GM19043 (cell line): ENCODE measurements around the gene SOX13.

ENCODE experiments used
- ATAC-seq: cut with Tn5 transposase; IDR thresholded peaks from one replicate; pipeline ENCODE4 v1.9.1; 2021; ENCODE audit warnings: low read depth; ENCODE audit not compliant: unreplicated experiment

Gene SOX13

DNA sequence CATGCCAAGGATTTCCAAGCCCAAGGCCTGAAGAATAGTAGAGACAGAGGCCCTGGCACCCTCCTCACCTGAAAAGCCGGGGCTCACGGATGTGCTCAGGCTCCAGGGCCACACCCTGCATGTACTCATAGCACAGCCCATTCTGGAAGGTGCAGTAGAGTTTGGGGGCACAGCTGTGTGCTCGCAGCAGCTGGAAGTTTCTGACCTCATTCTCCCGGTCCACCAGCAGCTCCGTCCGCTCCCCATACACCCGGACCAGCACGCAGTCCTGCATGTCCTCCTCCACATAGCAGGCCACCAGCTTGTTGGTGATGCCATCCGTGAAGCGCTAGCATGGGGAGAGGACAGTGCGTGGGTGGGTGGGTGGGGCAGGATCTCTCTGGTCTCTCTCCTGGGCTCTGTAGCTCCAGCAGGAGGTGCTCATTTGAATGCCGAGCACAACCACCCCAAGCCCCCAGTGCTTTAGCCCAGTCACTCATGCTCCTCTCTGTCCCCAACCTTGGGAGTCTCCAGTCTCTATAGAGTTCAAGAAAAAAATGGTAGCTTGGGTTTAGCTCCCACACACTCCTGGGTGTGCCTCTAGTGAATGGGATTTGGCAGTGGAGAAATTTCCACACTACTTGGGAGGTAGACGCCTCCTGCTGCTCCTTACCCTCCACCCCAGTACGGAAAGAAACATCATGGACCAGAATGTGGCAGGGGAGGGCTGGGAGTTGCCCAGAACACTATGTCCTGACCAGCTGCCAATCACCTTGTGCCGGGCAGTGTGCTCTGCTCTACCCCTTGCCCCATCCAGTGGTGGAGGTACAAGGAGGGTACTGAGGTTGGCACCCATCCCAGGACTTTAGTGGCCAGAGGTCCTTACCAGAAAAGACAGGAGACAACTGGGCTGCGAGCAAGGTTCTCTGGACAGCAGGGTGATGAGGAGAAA, 77.0 kb downstream of the SOX13 start:
- no peak for ATAC-seq

DNA sequence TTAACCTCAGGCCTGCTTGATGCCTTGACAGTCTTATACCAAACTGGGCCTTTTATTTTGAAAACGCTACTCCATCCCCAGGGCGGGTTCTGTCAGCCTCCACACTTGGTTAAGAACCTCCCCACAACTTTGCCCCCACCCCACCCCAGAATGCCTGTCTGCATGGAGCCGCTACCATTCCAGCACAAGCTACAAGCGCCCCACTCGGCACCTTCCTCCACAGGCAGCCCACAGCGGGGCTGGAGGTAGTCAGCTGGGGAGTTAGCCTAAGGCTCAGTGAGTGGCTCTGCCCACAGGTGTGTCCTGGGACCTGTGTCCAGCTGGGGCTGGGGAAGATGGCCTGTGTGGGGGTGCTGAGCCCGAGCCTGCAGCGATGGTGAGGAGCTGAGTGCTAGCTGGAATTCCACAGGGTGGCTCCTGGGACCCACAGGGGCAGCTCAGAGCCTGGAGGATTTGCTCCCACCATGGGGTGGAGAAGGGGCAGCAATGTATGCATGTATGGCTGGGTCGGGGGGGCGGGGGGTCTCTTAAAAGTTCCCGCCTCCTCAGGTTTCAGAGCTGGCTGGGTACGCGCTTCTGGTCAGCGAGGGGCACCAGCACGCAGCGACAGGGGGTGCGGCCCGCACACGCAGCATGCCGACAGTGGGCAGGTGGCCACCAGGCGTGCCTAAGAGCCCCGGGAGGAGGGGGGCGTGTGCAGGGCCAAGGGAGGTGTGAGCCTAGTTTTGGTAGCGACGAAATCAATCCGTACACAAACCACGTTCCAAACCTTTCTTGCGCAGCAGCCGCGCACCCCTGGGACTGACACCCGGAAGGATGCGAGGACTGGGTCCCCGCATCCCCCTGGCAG, 78.0 kb downstream of the SOX13 start:
- no peak for ATAC-seq

DNA sequence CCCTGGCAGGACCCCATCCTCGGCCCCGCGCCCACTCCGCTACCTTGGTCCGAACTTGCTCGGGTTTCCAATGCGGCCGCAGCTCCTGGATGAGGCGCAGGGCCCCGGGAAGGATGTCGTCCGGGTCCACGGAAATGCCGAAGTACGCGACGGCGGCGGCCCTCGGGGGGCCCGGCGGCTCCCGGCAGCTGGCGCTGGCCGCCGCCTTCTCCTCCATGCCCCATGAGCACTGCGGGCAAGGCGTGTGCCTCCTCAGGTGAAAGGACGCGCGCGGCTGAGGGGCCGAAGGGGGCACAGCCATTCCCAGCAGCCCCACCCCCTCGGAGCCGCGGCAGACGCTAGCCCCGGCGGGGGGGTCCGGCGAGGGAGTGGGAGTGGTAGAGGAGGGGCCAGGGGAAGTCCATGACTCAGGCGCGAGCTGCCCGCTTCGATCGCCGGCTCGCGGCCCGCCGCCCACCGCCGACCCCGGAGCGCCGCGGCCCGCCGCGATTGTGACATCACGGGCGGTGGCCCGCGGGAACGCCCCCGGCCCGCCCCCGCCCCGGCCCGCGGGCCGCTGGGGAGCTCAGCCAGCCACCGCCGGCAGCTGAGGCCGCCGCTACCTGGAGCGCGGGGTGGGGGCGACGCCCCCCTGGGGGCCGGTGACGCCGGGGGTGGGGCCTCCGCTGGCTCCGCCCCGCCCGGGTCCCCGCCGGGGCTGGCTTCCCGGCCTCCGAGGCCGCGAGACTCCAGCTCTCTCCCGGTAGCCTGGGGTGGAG, 78.8 kb downstream of the SOX13 start, which contains the start of gene ETNK2:
ETNK2 (minus strand) TSS at position 493 of the 758 bp plus-strand sequence; CDS start at position 301, 192 bp downstream.
- ATAC-seq: no peak

DNA sequence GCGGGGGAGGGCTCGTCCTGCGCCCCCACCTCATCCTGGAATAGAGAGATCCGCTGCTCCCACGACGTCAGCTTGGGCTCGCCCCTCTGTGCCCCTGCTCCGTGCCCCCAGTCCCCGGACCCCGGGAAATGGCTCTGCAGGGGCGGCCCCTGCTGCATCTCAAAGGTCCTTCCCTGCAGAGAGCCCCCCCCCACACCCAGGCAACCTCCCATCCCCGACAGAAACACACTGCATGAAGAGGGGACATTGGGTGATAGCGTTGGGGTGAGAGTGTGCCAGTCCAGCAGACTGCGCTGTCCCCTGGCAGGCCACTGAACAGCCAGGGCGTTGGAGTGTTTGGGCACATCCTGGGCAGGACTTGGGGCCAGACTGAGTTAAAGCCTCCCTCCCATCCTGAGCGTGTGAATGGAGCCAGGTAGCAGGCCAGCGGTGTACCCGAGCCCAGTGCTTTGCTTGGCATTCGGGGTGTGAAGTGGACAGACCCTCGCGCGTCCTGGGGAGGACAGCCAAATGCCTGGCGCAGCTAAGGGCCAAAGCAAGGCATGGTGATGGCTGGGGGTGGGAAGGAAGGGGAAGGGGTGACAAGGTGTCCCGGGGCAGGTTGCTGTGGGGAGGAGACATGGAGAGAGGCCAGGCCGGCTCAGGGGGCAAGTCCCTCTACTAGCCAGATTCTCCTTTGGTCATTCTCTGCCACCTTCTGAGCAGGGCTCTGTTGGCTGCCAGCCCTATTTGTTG, 79.6 kb downstream of the SOX13 start:
- ATAC-seq: no peak

DNA sequence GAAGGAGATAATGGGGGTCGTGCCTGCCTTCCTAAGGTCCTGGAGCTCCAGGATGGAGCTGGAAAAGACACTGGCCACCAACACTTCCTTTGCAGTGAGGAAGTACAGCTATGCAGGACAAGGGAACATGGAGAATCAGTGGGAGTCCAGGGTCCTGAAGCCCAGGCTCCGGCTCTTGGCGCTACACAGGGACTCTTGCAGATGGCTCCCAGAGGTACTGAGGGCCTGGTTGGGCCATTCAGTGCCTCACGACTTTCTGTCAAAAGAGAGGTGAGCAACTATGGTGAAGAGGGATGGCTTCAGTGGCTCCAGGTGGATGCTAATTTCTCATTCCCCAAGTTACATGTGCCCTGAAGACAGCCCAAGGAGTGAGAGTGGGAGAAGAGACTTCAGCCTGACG, 80.8 kb downstream of the SOX13 start:
- ATAC-seq: no peak

DNA sequence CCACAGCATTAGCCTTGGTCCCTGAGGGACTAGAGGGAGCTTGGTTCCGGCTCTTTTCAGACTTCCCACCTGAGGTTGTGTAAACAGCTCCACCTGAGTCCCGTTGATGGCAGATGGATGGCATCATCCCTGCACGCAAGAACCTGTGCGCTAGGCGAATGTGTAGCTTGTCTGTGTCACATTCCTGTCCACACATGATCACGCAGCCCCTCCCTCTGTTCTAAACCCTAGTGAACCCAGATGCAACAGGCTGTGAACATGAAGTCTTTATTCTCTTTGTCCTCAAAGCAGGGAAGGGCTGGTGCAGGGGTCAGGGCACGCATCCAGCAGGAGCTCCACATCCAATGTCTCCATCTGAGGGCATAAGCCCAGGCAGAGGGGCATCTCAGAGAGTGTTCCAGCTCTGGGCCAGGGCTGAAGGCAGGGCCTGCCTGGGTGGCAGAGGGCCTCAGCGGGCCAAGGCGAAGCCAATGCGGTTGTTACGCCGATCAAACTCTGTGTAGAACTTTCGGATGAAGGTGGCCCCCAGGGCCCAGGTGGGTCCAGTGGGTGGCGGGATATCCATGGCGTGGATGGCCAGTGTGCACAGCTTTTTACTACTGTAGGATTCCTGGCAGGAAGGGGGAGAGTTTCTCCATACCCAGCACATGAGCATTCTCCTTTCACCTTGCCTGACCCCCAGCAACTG, 81.8 kb downstream of the SOX13 start:
- no peak for ATAC-seq

DNA sequence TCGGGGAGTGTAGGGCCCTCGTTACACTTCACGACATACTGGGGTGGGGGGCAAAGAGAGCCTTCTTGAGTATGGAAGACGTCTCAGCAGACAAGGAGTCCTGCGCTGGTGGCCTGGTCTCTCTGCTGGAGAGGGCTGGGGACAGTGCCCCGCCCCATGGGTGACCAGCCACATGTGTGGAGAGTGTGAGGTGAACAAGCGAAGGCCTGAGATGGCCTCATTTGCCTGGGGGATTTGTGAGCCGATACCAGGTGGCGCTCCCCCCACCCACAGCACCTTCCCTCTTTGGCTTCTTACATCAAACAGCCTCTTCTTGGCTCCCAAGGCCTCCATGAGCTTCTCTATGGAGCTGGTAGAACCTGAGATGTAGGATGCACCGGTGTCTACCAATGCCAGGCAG, 83.0 kb downstream of the SOX13 start:
- no peak for ATAC-seq

DNA sequence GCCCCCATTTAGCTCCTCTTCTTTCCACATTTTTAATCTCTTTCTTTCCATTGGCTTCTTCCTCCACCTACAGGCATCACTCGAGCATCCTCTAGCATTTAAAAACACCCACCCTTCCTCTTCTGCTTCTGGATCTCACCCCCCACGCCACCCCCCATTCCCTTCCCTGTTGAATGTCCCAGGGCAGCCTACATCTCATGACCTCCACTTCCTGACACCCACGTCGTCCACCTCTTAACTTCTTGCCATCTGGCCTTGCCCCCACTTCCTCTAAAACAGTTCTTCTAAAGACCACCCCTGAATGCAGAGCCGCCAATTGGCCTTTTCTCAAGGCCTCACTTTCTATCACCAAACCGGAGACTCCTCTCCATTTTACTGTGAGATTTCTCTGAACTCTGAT, 85.0 kb downstream of the SOX13 start:
- ATAC-seq: no peak

DNA sequence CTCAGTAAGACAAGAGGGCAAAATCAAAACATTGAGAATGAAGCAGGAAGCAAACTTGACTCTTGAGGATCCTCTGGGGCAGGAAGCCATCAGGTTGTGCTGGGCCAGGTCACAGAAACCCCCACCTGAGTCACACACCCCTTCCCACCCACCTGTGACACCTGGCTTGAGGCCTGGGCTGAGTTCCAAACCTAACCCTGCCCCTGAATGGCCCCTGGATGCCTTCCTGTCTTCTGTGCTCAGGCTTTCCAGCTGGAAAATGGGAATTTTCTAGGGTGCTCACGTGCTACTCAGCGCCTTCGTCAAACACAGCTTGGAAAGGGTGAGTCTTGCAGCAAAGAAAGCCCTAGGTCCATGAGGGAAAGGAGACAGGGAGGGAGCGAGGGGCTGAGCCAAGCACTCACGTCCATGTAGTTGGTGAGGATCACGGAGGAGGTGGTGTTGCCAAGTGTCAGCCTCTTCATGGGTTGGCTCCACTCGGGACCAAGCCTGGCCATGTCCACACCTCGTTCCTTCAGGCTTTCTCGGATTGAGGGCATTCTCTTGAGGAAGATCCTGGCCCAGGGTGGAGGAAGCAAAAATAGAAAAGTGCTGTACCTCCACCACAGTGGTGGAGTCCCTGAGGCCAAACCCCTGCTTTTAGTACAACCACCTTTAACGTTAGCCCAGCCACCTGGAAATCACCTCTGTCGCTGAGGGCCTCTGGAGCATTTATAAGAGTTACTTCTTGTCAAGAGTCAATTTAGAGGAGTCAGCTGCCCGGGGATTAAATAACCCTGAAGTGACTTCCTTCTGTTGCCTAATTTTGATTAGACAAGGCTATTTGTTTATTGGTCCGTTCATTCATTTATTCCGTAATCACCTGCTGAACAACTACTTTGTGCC, 88.9 kb downstream of the SOX13 start:
- ATAC-seq: no peak

DNA sequence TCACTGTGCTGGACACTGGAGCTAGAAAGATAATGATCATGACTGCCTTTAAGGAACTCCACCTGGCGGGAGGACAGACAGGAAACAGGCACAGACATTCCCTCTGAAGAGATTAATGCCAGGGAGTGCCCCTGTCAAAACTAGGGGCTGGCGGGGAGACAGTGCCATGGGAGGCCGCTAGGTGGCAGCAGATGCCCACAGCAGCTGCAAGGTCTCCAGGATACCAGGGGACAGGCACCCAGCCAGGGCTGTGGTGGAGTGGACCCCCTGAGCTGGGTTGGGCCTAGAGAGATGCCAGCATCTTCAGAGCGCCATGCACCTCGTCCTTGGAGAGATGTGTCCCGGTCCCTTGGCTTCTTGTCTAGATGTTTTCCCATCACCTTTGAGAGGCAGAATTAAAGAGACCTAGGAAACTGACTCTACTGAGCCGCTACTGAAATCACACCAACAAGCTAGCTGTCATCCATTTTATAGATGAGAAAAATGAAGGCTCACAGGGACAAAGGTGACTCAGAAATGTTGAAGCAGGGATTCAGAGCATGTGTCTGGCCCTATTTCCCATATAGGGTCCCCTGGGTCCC, 89.7 kb downstream of the SOX13 start:
- no peak for ATAC-seq

DNA sequence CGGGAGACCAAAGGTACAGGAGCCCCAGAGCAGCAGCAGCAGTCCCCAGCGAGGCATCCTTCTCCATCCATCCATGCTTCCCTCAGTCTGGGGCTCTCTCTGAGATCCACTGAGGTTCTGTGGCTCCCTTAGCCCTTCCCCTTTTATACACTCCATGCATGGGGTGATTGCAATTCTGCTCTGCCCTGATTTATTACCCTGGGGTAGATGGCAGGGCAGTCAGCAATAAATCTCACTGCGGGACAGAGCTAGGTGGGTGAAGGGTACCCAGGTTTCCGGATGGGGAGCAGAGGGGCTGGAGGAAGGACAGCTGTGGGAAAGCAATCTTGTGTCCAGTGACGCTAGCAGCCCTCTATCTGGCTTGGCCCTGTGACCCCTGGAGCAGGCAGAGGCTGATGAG, 93.3 kb downstream of the SOX13 start, which contains the start of gene REN:
REN (minus strand) TSS at position 119 of the 400 bp plus-strand sequence; CDS start at position 75, 44 bp downstream.
- no peak for ATAC-seq

DNA sequence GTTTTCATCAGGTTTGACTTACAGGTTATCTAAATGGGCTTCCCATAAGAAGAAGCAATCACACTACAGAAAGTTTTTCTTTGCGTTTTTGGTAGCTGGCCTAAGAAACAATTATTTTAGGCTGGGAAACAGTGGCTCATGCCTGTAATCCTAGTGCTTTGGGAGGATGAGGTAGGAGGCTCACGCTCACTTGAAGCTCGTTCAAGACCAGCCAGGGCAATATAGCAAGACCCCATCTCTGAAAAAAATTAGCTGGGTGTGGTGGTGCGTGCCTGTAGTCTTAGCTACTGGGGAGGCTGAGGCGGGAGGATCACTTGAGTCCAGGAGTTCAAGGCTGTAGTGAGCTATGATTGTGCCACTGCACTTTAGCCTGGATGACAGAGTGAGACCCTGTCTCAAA, 94.8 kb downstream of the SOX13 start:
- ATAC-seq: no peak

DNA sequence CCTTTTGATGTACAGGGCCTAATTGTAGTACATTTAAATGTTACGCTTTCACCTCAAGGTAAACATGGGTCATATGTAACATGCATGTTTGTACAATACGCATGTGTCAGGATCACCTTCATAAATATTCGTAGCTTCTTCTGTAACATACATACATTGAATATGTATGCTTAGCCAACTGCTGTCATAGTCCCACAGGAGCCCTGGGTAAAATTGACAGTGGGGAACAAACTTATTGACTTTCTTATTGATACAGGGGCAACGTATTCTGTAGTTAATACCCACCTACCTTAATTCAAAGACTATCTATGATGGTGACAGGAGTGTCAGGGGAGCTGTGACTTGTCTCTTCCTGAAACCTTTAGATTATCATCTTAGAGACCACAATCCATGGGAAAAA, 96.9 kb downstream of the SOX13 start:
- no peak for ATAC-seq

DNA sequence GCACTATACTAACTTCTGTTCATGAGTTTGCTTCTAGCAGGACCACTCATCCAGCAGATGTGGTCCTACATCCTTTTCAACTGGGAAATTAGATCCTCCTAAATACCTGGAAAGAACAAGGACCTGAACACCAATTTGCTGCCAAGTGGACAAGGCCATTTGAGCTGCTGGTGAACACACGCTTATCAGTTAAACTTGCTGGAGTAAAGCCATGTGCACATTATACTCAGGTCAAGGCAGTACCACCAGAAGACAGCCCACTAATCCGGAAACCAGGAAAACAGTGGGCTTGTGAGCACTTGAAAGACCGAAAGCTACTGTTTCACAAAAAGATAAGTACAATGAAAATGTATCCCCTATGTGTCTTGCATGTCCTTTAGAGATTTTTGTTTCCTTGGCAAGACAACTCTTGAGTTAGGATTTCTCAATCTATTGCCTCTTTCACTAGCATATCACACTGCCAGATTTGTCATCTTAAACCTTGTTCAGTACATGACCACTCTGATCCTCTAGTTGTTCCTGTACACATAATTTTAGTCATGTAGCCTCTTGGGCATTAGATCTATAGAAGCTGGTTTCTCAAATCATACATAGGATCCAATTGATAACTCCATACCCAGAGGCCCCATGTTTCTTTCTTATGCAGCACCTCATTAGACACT, 97.7 kb downstream of the SOX13 start:
- ATAC-seq: no peak

DNA sequence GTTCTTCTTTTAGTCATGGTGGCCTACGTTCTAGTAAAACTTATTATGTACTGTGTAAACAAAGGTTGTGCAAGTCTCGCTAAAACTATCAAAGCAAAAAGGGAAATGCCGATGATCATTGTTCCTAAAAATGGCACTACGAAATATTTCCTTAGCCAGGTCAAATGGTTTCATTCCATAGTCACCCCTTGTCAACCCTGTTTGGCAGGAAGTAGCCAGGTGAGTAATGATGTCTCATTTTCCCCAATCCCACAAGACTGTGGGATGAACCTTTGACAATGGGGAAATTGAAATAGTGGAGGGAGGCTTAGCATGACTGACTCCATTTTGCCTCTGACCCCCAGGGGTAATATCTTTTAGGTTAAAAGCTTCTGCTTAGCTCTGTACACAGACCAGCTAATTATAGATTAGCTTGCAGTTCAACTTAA, 98.8 kb downstream of the SOX13 start:
- ATAC-seq: no peak

DNA sequence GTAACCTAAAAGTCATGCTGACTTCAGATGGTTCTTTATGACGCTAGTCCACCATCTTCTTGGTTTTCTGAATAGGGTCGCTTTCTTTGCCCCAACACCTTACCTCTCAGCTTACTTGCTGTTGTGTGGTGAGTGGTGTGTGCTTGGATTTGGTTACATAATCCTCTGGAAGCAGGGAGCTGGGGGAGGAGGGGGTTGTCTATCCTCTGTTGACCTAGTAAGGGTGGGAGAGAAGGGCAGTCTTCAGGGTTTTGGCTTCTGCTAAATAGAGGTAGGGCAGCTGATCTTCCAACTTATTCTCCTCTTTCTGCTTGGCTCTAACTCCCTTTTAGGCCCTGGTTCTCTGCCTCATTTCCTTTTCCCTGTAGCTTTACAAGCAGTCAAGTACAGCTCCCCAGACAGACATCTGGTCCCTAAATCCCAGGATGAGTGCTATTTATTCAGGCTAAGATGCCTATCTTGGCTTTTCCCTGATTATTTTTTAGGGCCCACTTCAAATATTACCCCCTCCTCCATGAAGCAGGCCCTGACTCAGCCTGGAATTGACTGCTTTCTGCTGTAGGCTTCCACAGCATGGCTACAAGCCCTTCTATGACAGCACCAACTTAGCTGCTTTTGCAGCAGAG, 99.6 kb downstream of the SOX13 start:
- ATAC-seq: no peak

DNA sequence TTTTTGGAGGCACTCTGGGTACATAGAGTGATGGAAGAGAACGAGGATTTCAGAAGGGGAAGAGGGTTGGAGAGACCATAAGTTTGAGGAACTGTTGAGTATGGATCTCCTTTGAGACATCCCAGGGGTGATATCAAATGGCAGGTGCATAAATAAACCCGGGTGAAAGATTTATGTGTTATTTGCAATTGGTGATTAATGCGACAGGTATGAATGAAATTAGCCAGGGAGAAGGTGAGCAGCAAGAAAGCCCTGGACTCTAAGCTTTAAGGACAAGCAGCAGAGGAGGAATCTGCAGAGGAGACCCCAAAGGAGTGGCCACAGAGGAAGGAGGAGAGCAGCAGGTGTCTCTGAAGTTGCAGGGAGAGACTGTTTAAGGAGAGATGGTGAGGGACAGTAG, 102.0 kb downstream of the SOX13 start:
- no peak for ATAC-seq
